PC-3 (cell line): Measurements from ENCODE around the gene PLD1. TPM values are rescaled to one million over a fixed set of nuclear protein-coding genes. Genes with fewer than 3 reads are reported as not detected.
"Not testable (repeated sequence)": the region's sequence is repeated elsewhere in the genome, so short reads cannot be mapped to it uniquely, and the experiment has no call there.

Experiments
- ATAC-seq: fragments of 200-7000 bp; cut with Tn5 transposase; 2 replicates; pipeline ENCODE4 v1.9.1; 2020; ENCODE audit warnings: mild to moderate bottlenecking, moderate library complexity
- BruUV-seq: library from RNA; stranded (reverse); fragments of 400-500 nt; replicated peaks from 2 replicates; lab custom pipeline; 2021; lab: Mats Ljungman, UMichigan
- CTCF ChIA-PET: fragments of 300-600 bp; sonication (Branson Sonifier 250); formaldehyde crosslinking; loops from one replicate; lab custom pipeline; 2022; ENCODE audit warnings: antibody characterized with exemption; lab: Charles Lee
- POLR2A ChIA-PET: fragments of 300-600 bp; sonication (Branson Sonifier 250); formaldehyde crosslinking; loops from one replicate; lab custom pipeline; 2022; ENCODE audit warnings: antibody characterized with exemption; ENCODE audit not compliant: unreplicated experiment; lab: Charles Lee
- DNase-seq: peaks from one replicate; pipeline ENCODE4 v3.0.0-alpha.2; 2015
- H2AFZ ChIP-seq: fragments of 300-600 bp; sonication (generic); 2 replicates; pipeline ENCODE4 v1.6.0; 2016; ENCODE audit warnings: antibody characterized with exemption, low read length
- H3F3A ChIP-seq: fragments of 300-600 bp; sonication (generic); one replicate; pipeline ENCODE4 v1.6.0; 2017; ENCODE audit warnings: antibody characterized with exemption, low read length, control low read depth, mild to moderate bottlenecking; ENCODE audit not compliant: unreplicated experiment
- H3K27ac ChIP-seq: fragments of 300-600 bp; sonication (generic); 2 replicates; pipeline ENCODE4 v1.5.1; 2016; ENCODE audit warnings: mild to moderate bottlenecking, low read length
- H3K27me3 ChIP-seq: fragments of 300-600 bp; sonication (generic); 2 replicates; pipeline ENCODE4 v1.6.1; 2016; ENCODE audit warnings: low read length, mixed read lengths
- H3K36me3 ChIP-seq: fragments of 300-600 bp; sonication (generic); 2 replicates; pipeline ENCODE4 v1.6.1; 2016; ENCODE audit warnings: low read depth, mixed run types, low read length, mixed read lengths
- H3K4me1 ChIP-seq: fragments of 300-600 bp; sonication (generic); 2 replicates; pipeline ENCODE4 v1.5.1; 2016; ENCODE audit warnings: low read length; ENCODE audit not compliant: insufficient read depth
- H3K4me2 ChIP-seq: fragments of 300-600 bp; sonication (generic); 2 replicates; pipeline ENCODE4 v1.6.0; 2016; ENCODE audit warnings: low read length
- H3K4me3 ChIP-seq: fragments of 300-600 bp; sonication (generic); 2 replicates; pipeline ENCODE4 v1.5.1; 2016; ENCODE audit warnings: mild to moderate bottlenecking, low read length, mixed read lengths
- H3K79me2 ChIP-seq: fragments of 300-600 bp; sonication (generic); 2 replicates; pipeline ENCODE4 v1.6.1; 2017; ENCODE audit warnings: low read length, mixed read lengths
- H3K9ac ChIP-seq: fragments of 300-600 bp; sonication (generic); 2 replicates; pipeline ENCODE4 v1.6.0; 2016; ENCODE audit warnings: mild to moderate bottlenecking, low read length
- H3K9me2 ChIP-seq: fragments of 300-600 bp; sonication (generic); replicated peaks from 2 replicates; pipeline ENCODE4 v1.6.1; 2016; ENCODE audit warnings: mixed run types, low read length, mixed read lengths
- H3K9me3 ChIP-seq: fragments of 300-600 bp; sonication (generic); 2 replicates; pipeline ENCODE4 v1.6.1; 2016; ENCODE audit warnings: low read length, mixed read lengths
- H4K20me1 ChIP-seq: fragments of 300-600 bp; sonication (generic); 2 replicates; pipeline ENCODE4 v1.6.1; 2016; ENCODE audit warnings: low read length, mixed read lengths
- EZH2 ChIP-seq: fragments of 300-600 bp; sonication (generic); IDR thresholded peaks from one replicate; pipeline ENCODE4 v1.6.1; 2017; ENCODE audit warnings: antibody characterized with exemption, mild to moderate bottlenecking, low read length; ENCODE audit not compliant: unreplicated experiment
- EZH2phosphoT487 ChIP-seq: fragments of 300-600 bp; sonication (generic); IDR thresholded peaks from 2 replicates; pipeline ENCODE4 v1.6.1; 2018; ENCODE audit warnings: mild to moderate bottlenecking, antibody characterized with exemption, low read length, borderline replicate concordance
- intact Hi-C: fragments of 100-400 bp; cut with micrococcal nuclease; formaldehyde crosslinking; loops from 2 replicates; pipeline ENCODE4 v1.9.0; 2023
- total RNA-seq: library from RNA; depleted of rRNA; stranded (reverse); fragments of >200 nt; gene quantifications from 2 replicates; pipeline ENCODE4 v1.2.3, GENCODE V29; 2014
- TF ChIP-seq, protein P1 (sequence below): fragments of 300-600 bp; sonication (generic); conservative IDR thresholded peaks from 2 replicates; pipeline ENCODE4 v1.5.1; 2017; ENCODE audit warnings: antibody characterized with exemption, low read depth, mild to moderate bottlenecking, low read length

Gene PLD1
- total RNA-seq, 1 experiment from 2014 or later, result 7.3 TPM

DNA sequence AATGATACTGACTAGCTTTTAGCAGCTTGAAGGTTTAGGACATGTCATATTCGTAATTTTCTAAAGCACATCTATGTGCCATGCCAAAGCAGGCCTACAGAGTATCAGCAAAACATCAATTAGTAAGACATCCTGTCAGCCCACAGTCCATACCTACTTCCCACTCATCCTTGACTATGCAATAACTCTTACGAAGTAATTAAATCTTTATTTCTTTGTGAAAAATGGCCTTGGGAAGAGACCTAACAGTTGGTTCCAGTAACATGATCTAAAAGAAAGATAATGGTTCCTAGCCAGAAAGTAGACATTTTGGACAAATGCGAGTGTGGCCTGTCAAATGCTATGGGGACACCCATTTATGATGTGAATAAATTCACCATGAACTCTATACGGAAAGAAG, 177.5 kb downstream of the PLD1 start:
- ATAC-seq (no peak), DNase-seq (no peak)
- BruUV-seq, result no TSS peak
- TF ChIP-seq EZH2phosphoT487 (no peak), EZH2 (no peak)
- TF ChIP-seq, protein P1, sequence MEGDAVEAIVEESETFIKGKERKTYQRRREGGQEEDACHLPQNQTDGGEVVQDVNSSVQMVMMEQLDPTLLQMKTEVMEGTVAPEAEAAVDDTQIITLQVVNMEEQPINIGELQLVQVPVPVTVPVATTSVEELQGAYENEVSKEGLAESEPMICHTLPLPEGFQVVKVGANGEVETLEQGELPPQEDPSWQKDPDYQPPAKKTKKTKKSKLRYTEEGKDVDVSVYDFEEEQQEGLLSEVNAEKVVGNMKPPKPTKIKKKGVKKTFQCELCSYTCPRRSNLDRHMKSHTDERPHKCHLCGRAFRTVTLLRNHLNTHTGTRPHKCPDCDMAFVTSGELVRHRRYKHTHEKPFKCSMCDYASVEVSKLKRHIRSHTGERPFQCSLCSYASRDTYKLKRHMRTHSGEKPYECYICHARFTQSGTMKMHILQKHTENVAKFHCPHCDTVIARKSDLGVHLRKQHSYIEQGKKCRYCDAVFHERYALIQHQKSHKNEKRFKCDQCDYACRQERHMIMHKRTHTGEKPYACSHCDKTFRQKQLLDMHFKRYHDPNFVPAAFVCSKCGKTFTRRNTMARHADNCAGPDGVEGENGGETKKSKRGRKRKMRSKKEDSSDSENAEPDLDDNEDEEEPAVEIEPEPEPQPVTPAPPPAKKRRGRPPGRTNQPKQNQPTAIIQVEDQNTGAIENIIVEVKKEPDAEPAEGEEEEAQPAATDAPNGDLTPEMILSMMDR, result no peak
- Histone ChIP-seq H3K9me2 (no peaks in the 10 kb centered on the region), H3K4me2 (no peak overlapping the region), H3K79me2 (no peaks in the 10 kb centered on the region), H3F3A (no peaks in the 10 kb centered on the region), H3K9ac (no peak overlapping the region), H3K36me3 (no peaks in the 10 kb centered on the region), H3K9me3 (no peaks in the 10 kb centered on the region), H3K27ac (no peak overlapping the region), H3K27me3 (no peaks in the 10 kb centered on the region), H4K20me1 (no peaks in the 10 kb centered on the region), H2AFZ (no peak overlapping the region), H3K4me1 (no peaks in the 10 kb centered on the region), H3K4me3 (no peak overlapping the region)
- POLR2A ChIA-PET, result no interaction called here
- CTCF ChIA-PET, result no interaction called here
- intact Hi-C loops, result no loop called here

DNA sequence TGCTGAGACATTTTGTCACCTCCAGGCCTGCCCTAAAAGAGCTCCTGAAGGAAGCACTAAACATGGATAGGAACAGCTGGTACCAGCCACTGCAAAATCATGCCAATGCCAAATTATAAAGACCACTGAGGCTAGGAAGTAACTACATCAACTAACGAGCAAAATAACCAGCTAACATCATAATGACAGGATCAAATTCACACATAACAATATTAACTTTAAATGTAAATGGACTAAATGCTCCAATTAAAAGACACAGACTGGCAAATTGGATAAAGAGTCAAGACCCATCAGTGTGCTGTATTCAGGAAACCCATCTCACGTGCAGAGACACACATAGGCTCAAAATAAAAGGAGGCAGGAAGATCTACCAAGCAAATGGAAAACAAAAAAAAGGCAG, 183.5 kb downstream of the PLD1 start:
- H3F3A ChIP-seq, DNase-seq, H3K9me2 ChIP-seq, H3K4me2 ChIP-seq, H3K9me3 ChIP-seq, CTCF ChIA-PET, H3K4me1 ChIP-seq, H3K4me3 ChIP-seq, H3K27ac ChIP-seq, H3K27me3 ChIP-seq, H3K9ac ChIP-seq, H3K36me3 ChIP-seq, intact Hi-C loops, H2AFZ ChIP-seq, BruUV-seq, ATAC-seq, H4K20me1 ChIP-seq, H3K79me2 ChIP-seq: not testable (repeated sequence)
- POLR2A ChIA-PET, result interaction anchor here (0.7 kb wide), 1 partner anchor 634 kb away, joined by 6 read pairs; no protein-coding TSS in a partner anchor

DNA sequence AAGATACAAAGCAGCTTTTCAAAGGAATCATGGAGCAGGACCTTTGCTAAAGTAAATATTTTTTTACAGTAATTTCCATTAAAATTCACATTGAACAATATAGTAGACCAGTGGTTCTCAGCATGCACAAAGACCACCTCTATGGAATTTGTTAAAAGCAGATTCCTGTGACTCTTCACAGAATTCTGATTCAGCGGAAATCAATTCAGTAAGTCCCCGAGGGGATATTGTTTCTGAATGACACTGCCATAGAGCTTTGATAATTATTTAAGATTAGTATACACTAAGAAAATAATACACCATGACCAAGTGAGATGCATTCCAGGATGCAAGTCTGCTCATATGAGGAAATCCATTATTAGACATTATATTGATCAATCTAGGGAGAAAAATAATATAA, 188.2 kb downstream of the PLD1 start:
- DNase-seq (no peak), ATAC-seq (no peak)
- no TSS peak for BruUV-seq
- no peaks in the 10 kb centered on the region for H3K36me3 ChIP-seq
- no peaks in the 10 kb centered on the region for H3K79me2 ChIP-seq
- no peak overlapping the region for H3K4me3 ChIP-seq
- ChIA-PET POLR2A (no interaction called here), CTCF (no interaction called here)
- no peaks in the 10 kb centered on the region for H3K4me1 ChIP-seq
- H2AFZ ChIP-seq, result no peak overlapping the region
- no peak overlapping the region for H3K27ac ChIP-seq
- H4K20me1 ChIP-seq, result no peaks in the 10 kb centered on the region
- no peak for TF ChIP-seq EZH2
- TF ChIP-seq, protein P1, result no peak
- no peak for TF ChIP-seq EZH2phosphoT487
- no peaks in the 10 kb centered on the region for H3K9me3 ChIP-seq
- H3K9ac ChIP-seq, result no peak overlapping the region
- no peaks in the 10 kb centered on the region for H3K27me3 ChIP-seq
- no peaks in the 10 kb centered on the region for H3F3A ChIP-seq
- H3K9me2 ChIP-seq, result no peaks in the 10 kb centered on the region
- H3K4me2 ChIP-seq, result no peak overlapping the region
- intact Hi-C loops, result no loop called here
